HepG2 (cell line): Measurements from ENCODE around the gene NUDT3.

Experiments used
- EZH2 ChIP-seq: conservative IDR thresholded peaks from 2 replicates; pipeline ENCODE4 v1.6.1; 2012; ENCODE audit warnings: mild to moderate bottlenecking, low read depth, low read length, moderate library complexity
- JUNB ChIP-seq: sonication (generic); formaldehyde crosslinking; IDR thresholded peaks from 2 replicates; pipeline ENCODE4 v1.8.0; 2022; ENCODE audit warnings: missing genetic modification reagents, mild to moderate bottlenecking, borderline replicate concordance
- SIN3A ChIP-seq: IDR thresholded peaks from 2 replicates; pipeline ENCODE4 v1.6.1; 2011; ENCODE audit warnings: low read depth, mild to moderate bottlenecking, control low read depth, low read length, borderline replicate concordance
- ZNF274 ChIP-seq: sonication (generic); formaldehyde crosslinking; IDR thresholded peaks from 2 replicates; pipeline ENCODE4 v1.5.1; 2020; ENCODE audit warnings: mild to moderate bottlenecking, missing genetic modification reagents
- ZNF292 ChIP-seq: sonication (generic); formaldehyde crosslinking; IDR thresholded peaks from 2 replicates; pipeline ENCODE4 v1.8.1; 2022; ENCODE audit warnings: mild to moderate bottlenecking, low read depth, missing genetic modification reagents, borderline replicate concordance
- ZNF33A ChIP-seq: sonication (generic); formaldehyde crosslinking; IDR thresholded peaks from 2 replicates; pipeline ENCODE4 v1.5.1; 2020; ENCODE audit warnings: missing genetic modification reagents, mild to moderate bottlenecking, moderate library complexity, borderline replicate concordance
- ZNF746 ChIP-seq: sonication (generic); formaldehyde crosslinking; IDR thresholded peaks from 2 replicates; pipeline ENCODE4 v1.8.0; 2022; ENCODE audit warnings: mild to moderate bottlenecking, missing genetic modification reagents
- TF ChIP-seq, protein P1 (sequence below): sonication (generic); formaldehyde crosslinking; IDR thresholded peaks from 2 replicates; pipeline ENCODE4 v1.5.0; 2020; ENCODE audit warnings: mild to moderate bottlenecking, missing genetic modification reagents, moderate library complexity
- TF ChIP-seq, protein P2 (sequence below): sonication (generic); formaldehyde crosslinking; IDR thresholded peaks from 2 replicates; pipeline ENCODE4 v1.5.1; 2020; ENCODE audit warnings: mild to moderate bottlenecking, missing genetic modification reagents, moderate library complexity
- TF ChIP-seq, protein P3 (sequence below): sonication (generic); formaldehyde crosslinking; IDR thresholded peaks from 2 replicates; pipeline ENCODE4 v1.5.0; 2020; ENCODE audit warnings: missing genetic modification reagents, mild to moderate bottlenecking, borderline replicate concordance

DNA sequence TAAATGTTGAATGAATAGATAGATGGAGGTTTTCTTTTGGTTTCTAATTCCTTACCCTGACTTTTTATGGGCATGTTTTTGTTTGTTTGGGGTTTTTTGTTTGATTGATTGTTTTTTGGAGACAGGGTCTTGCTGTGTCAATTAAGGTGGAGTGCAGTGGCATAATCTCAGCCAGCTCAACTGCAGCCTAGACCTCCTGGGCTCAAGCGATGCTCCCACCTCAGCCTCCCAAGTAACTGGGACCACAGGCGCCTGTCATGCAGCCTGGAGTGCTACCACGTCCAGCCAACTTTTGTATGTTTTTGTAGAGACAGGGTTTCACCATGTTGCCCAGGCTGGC lies 1.5 kb upstream of the NUDT3 start:
- TF ChIP-seq ZNF274 (CRISPR knock-in tag) (no peak), EZH2 (no peak), ZNF292 (CRISPR knock-in tag) (no peak), JUNB (CRISPR knock-in tag) (no peak), SIN3A (no peak), ZNF33A (no peak), ZNF746 (no peak)
- TF ChIP-seq, protein P1, sequence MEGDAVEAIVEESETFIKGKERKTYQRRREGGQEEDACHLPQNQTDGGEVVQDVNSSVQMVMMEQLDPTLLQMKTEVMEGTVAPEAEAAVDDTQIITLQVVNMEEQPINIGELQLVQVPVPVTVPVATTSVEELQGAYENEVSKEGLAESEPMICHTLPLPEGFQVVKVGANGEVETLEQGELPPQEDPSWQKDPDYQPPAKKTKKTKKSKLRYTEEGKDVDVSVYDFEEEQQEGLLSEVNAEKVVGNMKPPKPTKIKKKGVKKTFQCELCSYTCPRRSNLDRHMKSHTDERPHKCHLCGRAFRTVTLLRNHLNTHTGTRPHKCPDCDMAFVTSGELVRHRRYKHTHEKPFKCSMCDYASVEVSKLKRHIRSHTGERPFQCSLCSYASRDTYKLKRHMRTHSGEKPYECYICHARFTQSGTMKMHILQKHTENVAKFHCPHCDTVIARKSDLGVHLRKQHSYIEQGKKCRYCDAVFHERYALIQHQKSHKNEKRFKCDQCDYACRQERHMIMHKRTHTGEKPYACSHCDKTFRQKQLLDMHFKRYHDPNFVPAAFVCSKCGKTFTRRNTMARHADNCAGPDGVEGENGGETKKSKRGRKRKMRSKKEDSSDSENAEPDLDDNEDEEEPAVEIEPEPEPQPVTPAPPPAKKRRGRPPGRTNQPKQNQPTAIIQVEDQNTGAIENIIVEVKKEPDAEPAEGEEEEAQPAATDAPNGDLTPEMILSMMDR (CRISPR knock-in tag) = no peak
- TF ChIP-seq, protein P2, sequence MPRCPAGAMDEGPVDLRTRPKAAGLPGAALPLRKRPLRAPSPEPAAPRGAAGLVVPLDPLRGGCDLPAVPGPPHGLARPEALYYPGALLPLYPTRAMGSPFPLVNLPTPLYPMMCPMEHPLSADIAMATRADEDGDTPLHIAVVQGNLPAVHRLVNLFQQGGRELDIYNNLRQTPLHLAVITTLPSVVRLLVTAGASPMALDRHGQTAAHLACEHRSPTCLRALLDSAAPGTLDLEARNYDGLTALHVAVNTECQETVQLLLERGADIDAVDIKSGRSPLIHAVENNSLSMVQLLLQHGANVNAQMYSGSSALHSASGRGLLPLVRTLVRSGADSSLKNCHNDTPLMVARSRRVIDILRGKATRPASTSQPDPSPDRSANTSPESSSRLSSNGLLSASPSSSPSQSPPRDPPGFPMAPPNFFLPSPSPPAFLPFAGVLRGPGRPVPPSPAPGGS (CRISPR knock-in tag) = no peak
- TF ChIP-seq, protein P3, sequence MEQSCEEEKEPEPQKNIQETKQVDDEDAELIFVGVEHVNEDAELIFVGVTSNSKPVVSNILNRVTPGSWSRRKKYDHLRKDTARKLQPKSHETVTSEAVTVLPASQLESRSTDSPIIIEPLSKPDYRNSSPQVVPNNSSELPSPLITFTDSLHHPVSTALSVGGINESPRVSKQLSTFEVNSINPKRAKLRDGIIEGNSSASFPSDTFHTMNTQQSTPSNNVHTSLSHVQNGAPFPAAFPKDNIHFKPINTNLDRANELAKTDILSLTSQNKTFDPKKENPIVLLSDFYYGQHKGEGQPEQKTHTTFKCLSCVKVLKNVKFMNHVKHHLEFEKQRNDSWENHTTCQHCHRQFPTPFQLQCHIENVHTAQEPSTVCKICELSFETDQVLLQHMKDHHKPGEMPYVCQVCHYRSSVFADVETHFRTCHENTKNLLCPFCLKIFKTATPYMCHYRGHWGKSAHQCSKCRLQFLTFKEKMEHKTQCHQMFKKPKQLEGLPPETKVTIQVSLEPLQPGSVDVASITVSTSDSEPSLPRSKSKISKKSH (CRISPR knock-in tag) = no peak
